Activated effector memory CD4-positive, alpha-beta T cell treated with Interleukin-2 at 50 U/mL for 16 hours (primary cell): ENCODE measurements around the gene LMTK3.
"Not testable (repeated sequence)": the region's sequence is repeated elsewhere in the genome, so short reads cannot be mapped to it uniquely, and the experiment has no call there.

Source experiments
- DNase-seq: peaks from one replicate; pipeline ENCODE4 v3.0.0-alpha.2; 2020

The LMTK3 gene

DNA sequence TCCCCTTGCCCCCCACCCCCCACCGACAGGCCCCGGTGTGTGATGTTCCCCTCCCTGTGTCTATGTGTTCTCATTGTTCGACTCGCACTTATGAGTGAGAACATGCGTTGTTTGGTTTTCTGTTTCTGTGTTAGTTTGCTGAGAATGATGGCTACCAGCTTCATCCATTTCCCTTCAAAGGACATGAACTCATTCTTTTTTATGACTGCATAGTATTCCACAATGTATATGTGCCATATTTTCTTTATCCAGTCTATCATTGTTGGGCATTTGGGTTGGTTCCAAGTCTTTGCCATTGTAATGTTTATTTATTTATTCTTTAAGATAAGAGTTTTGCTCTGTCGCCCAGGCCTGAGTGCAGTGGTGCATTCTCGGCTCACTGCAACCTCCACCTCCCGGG lies 26.4 kb upstream of the LMTK3 start:
- DNase-seq: not testable (repeated sequence)

- no peak for DNase-seq
These were observed 25.9 kb upstream of the LMTK3 start for GRCh38 chr19:48537541-48537940.

GRCh38 chr19:48533770-48534169 lies 22.1 kb upstream of the LMTK3 start:
- no peak for DNase-seq

DNA sequence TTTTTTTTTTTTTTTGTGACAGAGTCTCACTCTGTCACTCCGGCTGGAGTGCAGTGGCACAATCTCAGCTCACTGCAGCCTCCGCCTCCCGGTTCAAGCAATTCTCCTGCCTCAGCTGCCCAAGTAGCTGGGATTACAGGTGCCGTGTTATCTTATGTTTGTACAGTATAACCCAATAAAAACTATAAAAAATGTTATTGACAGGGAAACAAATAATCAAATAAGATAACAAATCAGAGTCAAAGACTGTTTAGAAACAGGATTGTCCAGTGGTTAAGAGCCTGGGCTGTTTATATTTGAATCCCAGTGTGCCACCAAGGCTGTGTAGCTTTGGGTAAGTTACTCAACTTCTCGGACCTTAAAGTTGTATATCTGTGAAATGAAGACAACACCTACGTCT lies 19.1 kb upstream of the LMTK3 start:
- no peak for DNase-seq

GRCh38 chr19:48530066-48530720 lies 18.6 kb upstream of the LMTK3 start:
- DNase-seq: no peak

GRCh38 chr19:48529156-48529555 lies 17.5 kb upstream of the LMTK3 start:
- no peak for DNase-seq

DNA sequence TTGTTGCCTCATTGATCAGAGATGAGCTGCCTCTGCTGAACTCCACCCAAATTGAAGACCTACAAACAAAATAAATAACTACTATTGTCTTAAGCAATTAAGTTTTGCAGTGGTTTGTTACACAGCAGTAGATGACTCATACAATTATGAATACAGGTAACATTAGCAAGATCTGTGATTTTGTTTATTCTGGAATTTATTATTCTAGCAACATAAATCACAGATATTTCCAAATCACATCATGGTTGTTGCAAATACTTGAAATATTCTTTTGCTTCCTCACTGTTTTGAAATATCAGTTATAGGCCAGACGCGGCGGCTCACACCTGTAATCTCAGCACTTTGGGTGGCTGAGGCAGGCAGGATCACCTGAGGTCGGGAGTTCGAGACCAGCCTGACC lies 13.1 kb upstream of the LMTK3 start:
- DNase-seq: no peak

DNA sequence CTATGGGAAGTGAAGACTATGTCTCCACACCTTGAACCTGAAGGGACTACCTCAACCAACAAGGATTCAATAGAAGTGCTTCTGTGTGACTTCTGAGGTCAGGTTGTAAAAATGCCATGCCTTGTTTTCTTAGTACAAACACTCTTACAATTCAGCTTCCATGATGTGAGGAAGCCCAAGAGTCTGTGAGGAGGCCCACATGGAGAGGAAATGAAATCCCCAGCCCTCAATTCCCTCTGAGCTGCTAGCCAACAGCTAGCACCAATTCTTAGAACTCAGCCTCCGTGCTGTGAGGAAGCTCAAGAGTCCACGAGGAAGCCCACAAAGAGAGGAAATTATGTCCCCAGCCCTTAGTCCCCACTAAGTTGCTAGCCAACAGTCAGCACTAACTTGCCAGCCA lies 12.6 kb upstream of the LMTK3 start:
- no peak for DNase-seq

DNA sequence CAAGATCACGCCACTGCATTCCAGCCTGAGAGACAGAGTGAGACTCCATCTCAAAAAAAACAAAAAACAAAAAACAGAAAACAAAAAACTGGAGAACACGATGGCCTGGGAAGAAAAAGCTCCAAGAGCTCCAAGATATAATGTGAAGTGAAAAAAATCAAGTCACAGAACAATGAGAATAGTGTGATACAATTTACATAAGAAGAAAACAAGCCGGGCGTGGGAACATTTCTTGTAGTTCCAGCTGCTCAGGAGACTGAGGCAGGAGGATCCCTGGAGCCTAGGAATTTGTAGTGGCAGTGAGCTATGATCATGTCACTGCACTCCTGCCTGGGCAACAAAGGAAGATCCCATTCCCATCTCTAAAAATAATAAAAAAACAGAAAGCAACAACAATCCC lies 8.5 kb upstream of the LMTK3 start:
- no peak for DNase-seq

DNA sequence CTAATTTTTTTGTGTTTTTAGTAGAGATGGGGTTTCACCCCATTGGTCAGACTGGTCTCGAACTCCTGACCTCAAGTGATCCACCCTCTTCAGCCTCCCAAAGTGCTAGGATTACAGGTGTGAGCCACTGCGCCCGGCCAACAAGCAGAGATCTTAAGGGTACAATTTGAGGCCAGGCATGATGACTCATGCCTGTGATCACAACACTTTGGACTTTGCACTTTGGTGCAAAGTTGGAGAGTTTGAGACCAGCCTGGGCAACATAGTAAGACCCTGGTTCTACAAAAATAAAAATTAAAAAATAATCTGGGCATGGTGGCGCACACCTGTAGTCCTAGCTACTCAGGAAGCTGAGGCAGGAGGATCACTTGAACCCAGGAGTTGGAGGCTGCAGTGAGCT lies 7.8 kb upstream of the LMTK3 start:
- not testable (repeated sequence) for DNase-seq

- no peak for DNase-seq
These were observed 6.6 kb upstream of the LMTK3 start for GRCh38 chr19:48518207-48518606.

- no peak for DNase-seq
These were observed 4.9 kb upstream of the LMTK3 start for GRCh38 chr19:48516536-48516935.

- no peak for DNase-seq
These were observed 2.5 kb upstream of the LMTK3 start for GRCh38 chr19:48514123-48514458.

DNA sequence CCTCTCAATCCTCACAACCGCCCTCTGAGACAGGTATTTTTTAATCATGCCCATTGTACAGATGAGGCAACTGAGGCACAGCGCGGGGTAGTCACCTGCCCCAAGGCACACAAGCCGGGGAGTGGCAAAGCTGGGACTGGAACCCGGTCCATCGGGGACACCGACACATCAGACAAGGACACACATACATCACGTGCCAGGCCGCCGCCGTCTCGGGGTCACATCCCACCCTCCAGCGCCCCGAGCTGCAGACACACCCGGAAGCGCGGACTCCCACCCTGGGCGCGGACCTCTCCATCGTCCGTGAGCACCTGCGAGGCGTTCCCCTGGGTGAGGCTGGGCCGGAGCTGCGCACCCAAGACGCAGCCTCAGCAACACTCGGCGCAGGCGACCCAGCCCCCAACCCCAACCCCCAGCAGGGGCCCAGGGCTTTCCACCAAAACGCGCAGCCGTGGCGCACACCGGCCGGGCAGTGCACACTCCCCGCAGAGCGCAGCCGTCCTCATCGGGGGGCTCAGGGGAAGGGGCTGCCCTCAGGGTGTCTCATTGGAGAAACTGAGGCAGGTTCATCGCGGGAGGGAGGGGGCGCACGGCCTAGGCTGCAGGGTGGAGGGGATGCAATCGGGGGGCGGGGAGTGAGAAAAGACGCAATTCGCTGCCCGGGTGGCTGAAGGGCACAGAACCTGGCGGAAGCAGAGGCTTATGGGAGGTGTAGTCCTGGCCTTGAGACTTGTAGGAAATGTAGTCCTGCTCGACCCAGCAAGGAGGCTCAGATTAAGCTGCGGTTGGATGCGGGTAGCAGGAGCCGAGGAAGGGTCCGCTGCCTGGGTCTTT lies 1.9 kb upstream of the LMTK3 start:
- DNase-seq: peak; percentile 66

- DNase-seq: no peak
These were observed 1.1 kb upstream of the LMTK3 start for GRCh38 chr19:48512504-48513288.

- no peak for DNase-seq
These were observed 309 bp downstream of the LMTK3 start for GRCh38 chr19:48511321-48511731.

DNA sequence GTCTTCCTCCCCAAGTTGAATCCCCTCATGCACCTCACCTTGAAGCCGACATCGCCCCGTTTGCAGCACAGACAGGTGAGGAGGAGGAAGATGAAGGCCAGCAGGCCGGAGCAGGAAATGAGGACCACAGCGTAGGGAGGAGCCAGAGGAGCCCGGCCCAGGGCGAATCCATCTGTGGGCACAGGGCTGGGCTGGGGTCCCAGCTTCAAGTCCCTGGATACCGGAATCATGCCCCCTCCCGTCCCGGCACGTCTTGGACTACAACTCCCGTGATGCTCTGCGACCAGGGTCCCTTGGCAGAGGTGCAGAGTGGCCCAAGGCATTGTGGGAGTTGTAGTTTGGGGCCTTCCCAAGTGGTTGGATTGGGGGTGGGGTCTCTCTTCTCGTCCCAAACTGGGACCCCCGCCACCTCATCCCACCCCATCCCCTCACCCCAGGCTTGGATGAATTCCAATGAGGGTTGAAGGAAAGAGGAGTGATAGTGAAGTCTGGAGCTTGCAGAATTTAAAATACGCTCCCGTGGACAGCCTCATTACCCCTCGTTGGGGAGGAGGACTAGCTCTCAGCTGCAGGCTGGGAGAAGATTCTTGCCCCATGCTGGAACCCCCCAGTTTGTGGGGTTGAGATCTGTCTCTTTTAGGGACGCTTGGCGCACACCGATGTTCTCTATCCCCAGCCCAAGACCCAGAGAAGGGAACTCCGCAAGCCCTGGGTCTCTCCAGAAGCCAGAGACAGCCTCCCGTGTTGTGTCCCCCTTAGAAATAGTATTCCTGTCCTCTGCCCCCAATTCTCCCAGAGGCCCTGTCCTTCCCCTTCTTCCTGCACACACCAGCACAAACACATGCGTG lies 990 bp downstream of the LMTK3 start:
- peak; percentile 63 for DNase-seq

DNA sequence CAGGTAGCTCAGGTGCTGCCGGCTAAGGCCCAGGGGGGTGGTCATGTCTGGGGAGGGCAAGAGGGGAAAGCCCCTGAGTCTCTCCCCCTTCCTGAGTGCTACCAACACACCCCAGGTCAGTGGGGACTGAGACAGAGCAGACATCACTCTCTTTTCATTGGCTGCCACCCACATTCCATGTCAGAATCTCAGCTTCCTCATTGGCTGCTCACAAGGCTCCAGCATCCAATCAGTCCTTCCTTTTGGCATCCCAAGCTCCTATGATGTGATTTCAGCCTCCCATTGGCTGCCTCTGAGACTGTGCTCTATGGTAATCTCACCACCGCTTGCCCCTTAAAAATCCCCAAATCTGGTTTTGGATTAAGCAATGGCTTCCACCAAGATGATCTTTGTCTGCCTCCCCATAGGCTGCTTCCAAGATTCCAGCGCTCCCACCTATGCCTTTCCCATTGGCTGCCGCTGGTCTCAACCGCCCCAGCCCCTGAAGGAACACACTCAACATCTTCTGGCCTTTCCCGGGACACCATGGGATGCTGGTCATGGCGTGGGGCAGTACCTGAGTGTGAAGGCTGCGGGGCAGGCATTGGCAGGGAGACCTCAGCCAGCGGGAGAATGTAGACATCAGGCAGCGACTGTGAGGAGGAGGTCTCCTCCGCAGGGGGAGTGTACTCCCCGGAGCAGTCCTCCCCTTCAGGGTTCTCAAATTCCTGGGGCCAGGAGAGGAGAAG lies 2.0 kb downstream of the LMTK3 start:
- DNase-seq: no peak

GRCh38 chr19:48508729-48509411 lies 2.8 kb downstream of the LMTK3 start:
- no peak for DNase-seq

DNA sequence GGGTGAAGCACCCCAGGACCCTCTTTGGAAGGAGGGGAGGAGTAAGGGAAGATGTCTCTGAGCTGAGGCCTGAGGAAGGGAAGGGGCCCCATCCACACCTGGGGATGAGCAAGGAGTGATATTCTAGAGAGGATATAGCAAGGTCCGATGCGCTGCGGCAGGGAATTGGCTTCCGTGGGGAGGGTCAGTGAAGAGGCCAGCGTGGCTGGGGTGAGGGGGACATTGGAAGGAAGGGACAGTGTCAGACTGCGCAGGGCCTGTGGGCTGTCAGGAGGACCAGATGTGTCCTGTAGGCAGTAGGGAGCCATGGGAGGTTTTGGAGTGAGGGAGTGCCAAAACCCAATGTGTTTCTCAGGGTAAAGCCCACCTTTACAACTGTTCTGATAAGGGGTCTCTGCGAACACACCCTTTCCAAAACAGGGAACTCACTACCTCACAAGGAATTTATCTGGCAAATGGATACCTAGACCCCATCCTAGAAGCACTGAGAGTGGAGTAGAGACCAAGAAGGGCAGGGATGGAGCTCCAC lies 3.7 kb downstream of the LMTK3 start:
- no peak for DNase-seq

DNA sequence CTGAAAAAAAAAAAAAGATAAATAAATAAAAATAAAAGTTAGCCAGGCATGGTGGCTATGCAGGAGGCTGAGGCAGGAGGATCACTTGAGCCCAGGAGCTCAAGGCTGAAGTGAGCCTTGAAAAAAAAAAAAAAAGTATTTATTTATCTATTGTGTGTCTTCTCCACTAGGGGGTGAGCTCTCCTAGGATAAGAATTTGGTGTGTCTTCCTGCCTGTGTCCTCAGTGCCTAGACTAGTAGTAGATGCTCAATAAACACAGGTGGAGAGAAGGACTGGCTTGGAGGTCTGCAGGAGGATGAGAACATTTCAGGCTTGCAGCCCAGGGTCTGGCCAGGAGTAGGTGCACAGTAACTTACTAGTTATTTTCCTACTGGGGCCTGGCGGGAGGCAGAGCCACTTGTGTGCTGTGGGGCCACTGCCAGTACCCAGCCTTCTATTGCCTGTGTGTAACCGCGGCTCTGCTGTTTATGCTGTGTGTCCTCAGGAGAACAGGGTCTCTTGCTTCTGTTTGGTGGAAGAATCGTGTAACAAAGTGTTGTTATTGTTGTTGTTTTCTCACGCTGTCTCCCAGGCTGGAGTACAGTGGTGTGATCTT lies 5.4 kb downstream of the LMTK3 start:
- no peak for DNase-seq
